GM23248 (cell line): ENCODE results near the gene C20orf144.

Experiments
- EZH2 ChIP-seq: fragments of 200-600 bp; sonication (generic); IDR thresholded peaks from 2 replicates; pipeline ENCODE4 v1.6.1; 2018; ENCODE audit warnings: antibody characterized with exemption, mild to moderate bottlenecking; ENCODE audit not compliant: insufficient read depth, poor library complexity, severe bottlenecking
- EZH2phosphoT487 ChIP-seq: fragments of 200-600 bp; sonication (generic); IDR thresholded peaks from 2 replicates; pipeline ENCODE4 v1.6.1; 2018; ENCODE audit warnings: antibody characterized with exemption, moderate library complexity, mild to moderate bottlenecking, low read depth; ENCODE audit not compliant: insufficient read depth

- no peak for TF ChIP-seq EZH2
- TF ChIP-seq EZH2phosphoT487: no peak
Observed at GRCh38 chr20:33648396-33649004, 13.6 kb upstream of the C20orf144 start.
